ENCODE results near the gene CDKAL1.

- TF ChIP-seq CTCF (IDR thresholded peaks at IDR 0.05) = no peak
- TF ChIP-seq POLR2A (IDR thresholded peaks at IDR 0.05) = no peak
- TF ChIP-seq POLR2AphosphoS5 (IDR thresholded peaks at IDR 0.05) = no peak
Measured at GRCh38 chr6:20998748-20999448, 464.6 kb downstream of the CDKAL1 start.

Measured in prostate gland (tissue), 2 donors.